Kidney (tissue), 14 donors: ENCODE measurements around the gene HPD. TPM values are rescaled to one million over a fixed set of nuclear protein-coding genes. Genes with fewer than 3 reads are reported as not detected.

ENCODE experiments used
- DNase-seq, 5 donors: peaks; one replicate each; pipeline ENCODE4 v3.0.0-alpha.2; 2013 to 2020
- FAIRE-seq: peaks from 2 replicates; lab custom pipeline; 2012; peaks lifted over from hg19 to GRCh38; lab: Jason Lieb, UNC
- H3K27ac ChIP-seq, 2 donors: one replicate each; pipeline ENCODE4 v1.7.0; 2013; ENCODE audit warnings: low read depth in 2 of 2, low read length in 2 of 2, inconsistent platforms in 1 of 2
- H3K27me3 ChIP-seq: one replicate; pipeline ENCODE4 v1.7.1; 2013; ENCODE audit warnings: low read length, inconsistent platforms; ENCODE audit not compliant: control insufficient read depth, insufficient read depth
- H3K36me3 ChIP-seq, 3 donors: one replicate each; pipeline versions ENCODE4 v1.7.0 to v1.7.1; 2013; ENCODE audit warnings: low read length in 3 of 3, control low read depth in 1 of 3, inconsistent platforms in 1 of 3; ENCODE audit not compliant: insufficient read depth in 3 of 3, control insufficient read depth in 2 of 3
- H3K4me1 ChIP-seq, 3 donors: one replicate each; pipeline versions ENCODE4 v1.7.0 to v1.7.1; 2013; ENCODE audit warnings: low read length in 3 of 3, inconsistent platforms in 1 of 3, low read depth in 1 of 3; ENCODE audit not compliant: control insufficient read depth in 2 of 3, insufficient read depth in 2 of 3
- H3K4me3 ChIP-seq, 3 donors: one replicate each; pipeline versions ENCODE4 v1.7.0 to v1.8.1; 2013; ENCODE audit warnings: low read length in 3 of 3, control low read depth in 1 of 3, inconsistent platforms in 1 of 3
- H3K9ac ChIP-seq, 3 donors: one replicate each; pipeline versions ENCODE4 v1.7.0 to v1.7.1; 2013; ENCODE audit warnings: low read length in 3 of 3, control low read depth in 1 of 3, inconsistent platforms in 1 of 3
- H3K9me3 ChIP-seq, 3 donors: one replicate each; pipeline versions ENCODE4 v1.7.0 to v1.7.1; 2013; ENCODE audit warnings: low read length in 3 of 3, control low read depth in 1 of 3, inconsistent platforms in 1 of 3; ENCODE audit not compliant: control insufficient read depth in 2 of 3, insufficient read depth in 1 of 3
- CTCF ChIP-seq: IDR thresholded peaks from 3 replicates; pipeline ENCODE4 v1.5.1; 2012; ENCODE audit warnings: mild to moderate bottlenecking, moderate library complexity, borderline replicate concordance; ENCODE audit not compliant: insufficient read depth; ENCODE audit errors: extremely low read depth
- intact Hi-C: fragments of 100-400 bp; cut with DNase I; formaldehyde crosslinking; loops from one replicate; pipeline ENCODE4 v1.11.1; 2022
- polyA plus RNA-seq: library from polyadenylated mRNA; stranded (reverse); fragments of 350-450 nt; fragmentation: Illumina TruSeq; extraction: RNeasy Lipid Tissue Mini Kit (QIAGEN cat#74804); gene quantifications from one replicate; pipeline ENCODE4 v1.2.3, GENCODE V29; 2014; ENCODE audit warnings: low read depth, low replicate concordance; ENCODE audit not compliant: insufficient read depth
- total RNA-seq: library from RNA; stranded (reverse); fragmentation: NEBNext Ultra II Directional; extraction: Animal tissue kit (Norgen Biotek cat#: 25700); gene quantifications from one replicate; pipeline ENCODE4 v1.2.1, GENCODE V29; 2021
- donor health status: control.
- donor health status: control.
- donor health status: control.
- donor health status: control.
- donor health status: control.
- donor health status: DM: yes; HTN: yes; CAD: no.
- donor health status: Normal renal cell carcinoma (clear cell type).

The HPD gene
- total and polyA plus RNA-seq, 2 donors from 2014 or later = 4.6 to 393 TPM

GRCh38 chr12:121799842-121800693, 58.6 kb downstream of the HPD start:
- H3K27me3 ChIP-seq = no peaks in the 10 kb centered on the region
- no peak for FAIRE-seq
- peaks cover 0 to 31% (median 22%) of the 10 kb centered on the region in 3 donors for H3K4me1 ChIP-seq
- intact Hi-C loops = no loop called here
- DNase-seq = peak; percentile 57 to 98 (median 83)
- H3K27ac ChIP-seq = peak overlapping the region; percentile 100
- peak overlapping the region in 2 of 3 donors; percentile 61 for H3K9ac ChIP-seq
- no peak for TF ChIP-seq CTCF
- peaks cover 2 to 9% (median 4%) of the 10 kb centered on the region in 3 donors for H3K36me3 ChIP-seq
- H3K9me3 ChIP-seq = no peaks in the 10 kb centered on the region
- peak overlapping the region; percentile 30 to 66 (median 58) for H3K4me3 ChIP-seq

DNA sequence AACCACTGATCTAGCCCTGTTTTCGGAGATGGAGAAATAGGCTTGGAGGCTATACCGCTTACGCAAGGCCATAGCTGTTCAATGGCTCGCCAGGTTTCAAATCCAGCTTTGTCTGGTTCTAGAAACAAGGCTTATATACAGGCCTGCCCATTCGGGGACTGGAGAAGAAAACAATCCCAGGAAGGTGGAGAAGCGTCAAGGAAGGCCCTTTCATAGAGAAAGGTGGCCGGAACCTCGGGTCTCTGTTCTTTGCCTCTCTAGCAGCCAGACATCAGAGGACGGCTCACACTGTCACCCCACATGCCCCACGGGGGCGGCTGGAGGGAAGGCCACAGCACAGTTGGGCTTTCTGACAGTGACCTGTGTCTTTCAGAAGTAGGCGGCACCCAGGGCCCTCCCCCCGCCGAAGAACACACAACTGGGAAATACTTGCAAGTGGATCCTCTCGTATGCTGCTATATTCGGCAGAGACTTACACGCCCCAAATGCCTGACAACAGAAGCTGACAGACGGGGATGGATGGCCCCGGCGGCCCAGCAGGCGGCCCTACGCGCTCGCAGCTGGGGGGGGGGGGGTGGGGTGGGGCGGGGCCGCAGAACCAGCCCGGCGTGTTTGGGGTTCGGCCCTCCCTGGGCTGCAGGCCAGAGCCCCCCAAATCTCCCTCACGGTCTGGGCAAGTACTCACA, 59.4 kb downstream of the HPD start:
- peak overlapping the region in 2 of 3 donors; percentile 27 to 82 for H3K9ac ChIP-seq
- H3K36me3 ChIP-seq = peaks cover 2 to 10% (median 4%) of the 10 kb centered on the region in 3 donors
- H3K4me1 ChIP-seq = peaks cover 0 to 39% (median 30%) of the 10 kb centered on the region in 3 donors
- peak overlapping the region; percentile 30 to 66 (median 60) for H3K4me3 ChIP-seq
- intact Hi-C loops = no loop called here
- no peak for TF ChIP-seq CTCF
- no peaks in the 10 kb centered on the region for H3K9me3 ChIP-seq
- H3K27ac ChIP-seq = peak overlapping the region; percentile 100
- no peak for FAIRE-seq
- peak in 4 of 5 donors; percentile 73 to 92 (median 85) for DNase-seq
- no peaks in the 10 kb centered on the region for H3K27me3 ChIP-seq

- Histone ChIP-seq H3K9ac (peak overlapping the region in 1 of 3 donors; percentile 82), H3K4me3 (peak overlapping the region; percentile 4 to 64 (median 60)), H3K36me3 (peaks cover 2 to 10% (median 4%) of the 10 kb centered on the region in 3 donors), H3K9me3 (no peaks in the 10 kb centered on the region), H3K27ac (peak overlapping the region; percentile 100), H3K27me3 (no peaks in the 10 kb centered on the region), H3K4me1 (peaks cover 0 to 42% (median 30%) of the 10 kb centered on the region in 3 donors)
- FAIRE-seq (no peak), DNase-seq (peak in 2 of 5 donors; percentile 23 to 59)
- TF ChIP-seq CTCF = no peak
- intact Hi-C loops = no loop called here
Observed at GRCh38 chr12:121798787-121799155, 59.9 kb downstream of the HPD start.
